Duodenal mucosa (tissue), 2 donors: Measurements from ENCODE around the gene RDH16.
"Not testable (repeated sequence)": the region's sequence is repeated elsewhere in the genome, so short reads cannot be mapped to it uniquely, and the experiment has no call there.

Experiments
- H3K27ac ChIP-seq: one replicate; pipeline ENCODE4 v1.7.0; 2013; ENCODE audit warnings: low read depth, low read length
- H3K27me3 ChIP-seq, 2 donors: one replicate each; pipeline ENCODE4 v1.7.0; 2013; ENCODE audit warnings: low read length in 2 of 2, control low read depth in 1 of 2; ENCODE audit not compliant: insufficient read depth in 2 of 2, control insufficient read depth in 1 of 2
- H3K36me3 ChIP-seq, 2 donors: one replicate each; pipeline ENCODE4 v1.7.0; 2013; ENCODE audit warnings: low read length in 2 of 2, control low read depth in 1 of 2; ENCODE audit not compliant: insufficient read depth in 2 of 2, control insufficient read depth in 1 of 2
- H3K4me1 ChIP-seq, 2 donors: one replicate each; pipeline ENCODE4 v1.7.0; 2013; ENCODE audit warnings: low read length in 2 of 2, control low read depth in 1 of 2; ENCODE audit not compliant: insufficient read depth in 2 of 2, control insufficient read depth in 1 of 2
- H3K4me3 ChIP-seq, 2 donors: one replicate each; pipeline ENCODE4 v1.7.0; 2013; ENCODE audit warnings: low read length in 2 of 2, low read depth in 1 of 2
- H3K9ac ChIP-seq, 2 donors: one replicate each; pipeline ENCODE4 v1.7.0; 2013; ENCODE audit warnings: low read length in 2 of 2, low read depth in 1 of 2
- H3K9me3 ChIP-seq, 2 donors: one replicate each; pipeline ENCODE4 v1.7.0; 2013; ENCODE audit warnings: low read length in 2 of 2, control low read depth in 1 of 2; ENCODE audit not compliant: control insufficient read depth in 1 of 2

Gene RDH16

GRCh38 chr12:56941299-56942017 is 15.9 kb downstream of the RDH16 start:
- Histone ChIP-seq H3K27ac (no peak overlapping the region), H3K9me3 (no peaks in the 10 kb centered on the region), H3K27me3 (no peaks in the 10 kb centered on the region)

GRCh38 chr12:56940942-56941298 is 16.5 kb downstream of the RDH16 start:
- not testable (repeated sequence) for H3K27ac ChIP-seq, H3K36me3 ChIP-seq, H3K4me1 ChIP-seq, H3K9ac ChIP-seq, H3K9me3 ChIP-seq, H3K4me3 ChIP-seq, H3K27me3 ChIP-seq

More at GRCh38 chr12:56941299-56942017, 15.9 kb downstream of the RDH16 start:
- Histone ChIP-seq H3K4me1 (peaks cover 0 to 3% of the 10 kb centered on the region in 2 donors), H3K9ac (no peak overlapping the region), H3K36me3 (no peaks in the 10 kb centered on the region), H3K4me3 (no peak overlapping the region)

- H3K27ac ChIP-seq: no peak overlapping the region
- no peak overlapping the region for H3K4me3 ChIP-seq
- H3K36me3 ChIP-seq: no peaks in the 10 kb centered on the region
- H3K4me1 ChIP-seq: no peaks in the 10 kb centered on the region
- H3K9me3 ChIP-seq: no peaks in the 10 kb centered on the region
- H3K9ac ChIP-seq: no peak overlapping the region
- H3K27me3 ChIP-seq: no peaks in the 10 kb centered on the region
Observed at GRCh38 chr12:56935752-56936151, 21.7 kb downstream of the RDH16 start.

- Histone ChIP-seq H3K9me3 (no peaks in the 10 kb centered on the region), H3K4me3 (no peak overlapping the region), H3K9ac (no peak overlapping the region), H3K36me3 (no peaks in the 10 kb centered on the region), H3K27me3 (no peaks in the 10 kb centered on the region), H3K4me1 (no peaks in the 10 kb centered on the region), H3K27ac (no peak overlapping the region)
Observed at GRCh38 chr12:56935157-56935556, 22.3 kb downstream of the RDH16 start.

- no peaks in the 10 kb centered on the region for H3K9me3 ChIP-seq
- no peak within 1 kb of the TSS for H3K9ac ChIP-seq
- no peak within 1 kb of the TSS for H3K4me3 ChIP-seq
- H3K27me3 ChIP-seq: no peaks in the 10 kb centered on the region
- no peak within 1 kb of the TSS for H3K27ac ChIP-seq
- H3K36me3 ChIP-seq: no peaks in the 10 kb centered on the region
- H3K4me1 ChIP-seq: no peaks in the 10 kb centered on the region
Observed at GRCh38 chr12:56933826-56934625, 23.4 kb downstream of the RDH16 start, which contains the start of gene SDR9C7. SDR9C7 (minus strand) TSS chr12:56934408; CDS start chr12:56934261, 147 bp downstream.

GRCh38 chr12:56932867-56933266 is 24.5 kb downstream of the RDH16 start:
- Histone ChIP-seq H3K4me3 (no peak overlapping the region), H3K27me3 (no peaks in the 10 kb centered on the region), H3K36me3 (no peaks in the 10 kb centered on the region), H3K9ac (no peak overlapping the region), H3K4me1 (no peaks in the 10 kb centered on the region), H3K9me3 (no peaks in the 10 kb centered on the region), H3K27ac (no peak overlapping the region)

- no peak overlapping the region for H3K9ac ChIP-seq
- H3K36me3 ChIP-seq: no peaks in the 10 kb centered on the region
- H3K4me3 ChIP-seq: no peak overlapping the region
- no peaks in the 10 kb centered on the region for H3K27me3 ChIP-seq
- H3K9me3 ChIP-seq: no peaks in the 10 kb centered on the region
- H3K4me1 ChIP-seq: no peaks in the 10 kb centered on the region
- no peak overlapping the region for H3K27ac ChIP-seq
Observed at GRCh38 chr12:56932146-56932545, 25.3 kb downstream of the RDH16 start.

- Histone ChIP-seq H3K27ac (no peak overlapping the region), H3K27me3 (no peaks in the 10 kb centered on the region), H3K9ac (no peak overlapping the region), H3K9me3 (no peaks in the 10 kb centered on the region), H3K36me3 (no peaks in the 10 kb centered on the region), H3K4me1 (no peaks in the 10 kb centered on the region), H3K4me3 (no peak overlapping the region)
Observed at GRCh38 chr12:56931474-56931978, 25.9 kb downstream of the RDH16 start.

GRCh38 chr12:56930241-56930640 is 27.2 kb downstream of the RDH16 start:
- no peaks in the 10 kb centered on the region for H3K36me3 ChIP-seq
- H3K27me3 ChIP-seq: no peaks in the 10 kb centered on the region
- no peak overlapping the region for H3K4me3 ChIP-seq
- no peak overlapping the region for H3K9ac ChIP-seq
- H3K27ac ChIP-seq: no peak overlapping the region
- H3K9me3 ChIP-seq: no peaks in the 10 kb centered on the region
- H3K4me1 ChIP-seq: no peaks in the 10 kb centered on the region

GRCh38 chr12:56929780-56930179 is 27.6 kb downstream of the RDH16 start:
- Histone ChIP-seq H3K27ac (no peak overlapping the region), H3K36me3 (no peaks in the 10 kb centered on the region), H3K27me3 (no peaks in the 10 kb centered on the region)

More at GRCh38 chr12:56929780-56930179, 27.6 kb downstream of the RDH16 start:
- Histone ChIP-seq H3K4me3 (no peak overlapping the region), H3K4me1 (no peaks in the 10 kb centered on the region), H3K9me3 (no peaks in the 10 kb centered on the region), H3K9ac (no peak overlapping the region)
